GM18508 (cell line): Measurements from ENCODE around the gene MAP7.

Source experiments
- ATAC-seq: cut with Tn5 transposase; IDR thresholded peaks from one replicate; pipeline ENCODE4 v1.9.1; 2021; ENCODE audit warnings: moderate number of reproducible peaks; ENCODE audit not compliant: insufficient read depth, unreplicated experiment

The MAP7 gene

GRCh38 chr6:136566007-136566487, 15.8 kb upstream of the MAP7 start:
- ATAC-seq, result no peak

GRCh38 chr6:136564180-136564579, 14.0 kb upstream of the MAP7 start:
- no peak for ATAC-seq

- no peak for ATAC-seq
These were observed 13.3 kb upstream of the MAP7 start for GRCh38 chr6:136563386-136564152.

- no peak for ATAC-seq
These were observed 12.0 kb upstream of the MAP7 start for GRCh38 chr6:136562211-136562610.

- ATAC-seq, result no peak
These were observed 3.1 kb upstream of the MAP7 start for GRCh38 chr6:136553166-136553787.

GRCh38 chr6:136552054-136552453, 1.8 kb upstream of the MAP7 start:
- no peak for ATAC-seq

GRCh38 chr6:136551103-136551502, 881 bp upstream of the MAP7 start:
- ATAC-seq, result no peak

GRCh38 chr6:136550045-136550329, 235 bp downstream of the MAP7 start:
- ATAC-seq, result no peak

- ATAC-seq, result no peak
These were observed 750 bp downstream of the MAP7 start for GRCh38 chr6:136549300-136550044.

- ATAC-seq, result no peak
These were observed 1.5 kb downstream of the MAP7 start for GRCh38 chr6:136548582-136549299.

- no peak for ATAC-seq
These were observed 2.4 kb downstream of the MAP7 start for GRCh38 chr6:136547871-136548270.

GRCh38 chr6:136547336-136547735, 2.9 kb downstream of the MAP7 start:
- no peak for ATAC-seq

- ATAC-seq, result no peak
These were observed 3.9 kb downstream of the MAP7 start for GRCh38 chr6:136546331-136546730.

- ATAC-seq, result no peak
These were observed 5.9 kb downstream of the MAP7 start for GRCh38 chr6:136544326-136544725.

- ATAC-seq, result no peak
These were observed 8.8 kb downstream of the MAP7 start for GRCh38 chr6:136541395-136541794.

GRCh38 chr6:136539967-136540652, 10.1 kb downstream of the MAP7 start:
- ATAC-seq, result no peak

GRCh38 chr6:136538836-136539235, 11.4 kb downstream of the MAP7 start:
- no peak for ATAC-seq

GRCh38 chr6:136535880-136536650, 14.2 kb downstream of the MAP7 start:
- ATAC-seq, result no peak

- ATAC-seq, result no peak
These were observed 15.0 kb downstream of the MAP7 start for GRCh38 chr6:136535017-136535765.
